Panc1 (cell line): ENCODE results near the gene KLHL42.

Experiments
- CTCF ChIP-seq: fragments of 450-650 bp; IDR thresholded peaks from 2 replicates; pipeline ENCODE4 v1.5.1; 2017; ENCODE audit warnings: mild to moderate bottlenecking
- POLR2AphosphoS5 ChIP-seq: IDR thresholded peaks from 2 replicates; pipeline ENCODE4 v1.6.1; 2012; ENCODE audit warnings: mild to moderate bottlenecking, low read depth, low read length, moderate library complexity
- TCF7L2 ChIP-seq: IDR thresholded peaks from 2 replicates; pipeline ENCODE4 v1.6.1; 2011; ENCODE audit warnings: mild to moderate bottlenecking, low read depth, low read length, inconsistent platforms
- TF ChIP-seq, protein P1 (sequence below), 2 experiments: IDR thresholded peaks; 2 replicates each; pipeline ENCODE4 v1.6.1; 2011 to 2012; ENCODE audit warnings: low read depth in 2 of 2, control low read depth in 1 of 2, low read length in 1 of 2, mild to moderate bottlenecking in 1 of 2, moderate library complexity in 1 of 2; ENCODE audit not compliant: insufficient read depth in 1 of 2

GRCh38 chr12:27794818-27795584, 15.0 kb downstream of the KLHL42 start:
- TF ChIP-seq CTCF, result no peak
- TF ChIP-seq, protein P1, sequence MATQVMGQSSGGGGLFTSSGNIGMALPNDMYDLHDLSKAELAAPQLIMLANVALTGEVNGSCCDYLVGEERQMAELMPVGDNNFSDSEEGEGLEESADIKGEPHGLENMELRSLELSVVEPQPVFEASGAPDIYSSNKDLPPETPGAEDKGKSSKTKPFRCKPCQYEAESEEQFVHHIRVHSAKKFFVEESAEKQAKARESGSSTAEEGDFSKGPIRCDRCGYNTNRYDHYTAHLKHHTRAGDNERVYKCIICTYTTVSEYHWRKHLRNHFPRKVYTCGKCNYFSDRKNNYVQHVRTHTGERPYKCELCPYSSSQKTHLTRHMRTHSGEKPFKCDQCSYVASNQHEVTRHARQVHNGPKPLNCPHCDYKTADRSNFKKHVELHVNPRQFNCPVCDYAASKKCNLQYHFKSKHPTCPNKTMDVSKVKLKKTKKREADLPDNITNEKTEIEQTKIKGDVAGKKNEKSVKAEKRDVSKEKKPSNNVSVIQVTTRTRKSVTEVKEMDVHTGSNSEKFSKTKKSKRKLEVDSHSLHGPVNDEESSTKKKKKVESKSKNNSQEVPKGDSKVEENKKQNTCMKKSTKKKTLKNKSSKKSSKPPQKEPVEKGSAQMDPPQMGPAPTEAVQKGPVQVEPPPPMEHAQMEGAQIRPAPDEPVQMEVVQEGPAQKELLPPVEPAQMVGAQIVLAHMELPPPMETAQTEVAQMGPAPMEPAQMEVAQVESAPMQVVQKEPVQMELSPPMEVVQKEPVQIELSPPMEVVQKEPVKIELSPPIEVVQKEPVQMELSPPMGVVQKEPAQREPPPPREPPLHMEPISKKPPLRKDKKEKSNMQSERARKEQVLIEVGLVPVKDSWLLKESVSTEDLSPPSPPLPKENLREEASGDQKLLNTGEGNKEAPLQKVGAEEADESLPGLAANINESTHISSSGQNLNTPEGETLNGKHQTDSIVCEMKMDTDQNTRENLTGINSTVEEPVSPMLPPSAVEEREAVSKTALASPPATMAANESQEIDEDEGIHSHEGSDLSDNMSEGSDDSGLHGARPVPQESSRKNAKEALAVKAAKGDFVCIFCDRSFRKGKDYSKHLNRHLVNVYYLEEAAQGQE (IDR thresholded peaks at IDR 0.05; ENCODE audit: insufficient read depth in 1 of 2, low read depth in 2 of 2, low read length in 1 of 2), result no peak
- TF ChIP-seq POLR2AphosphoS5, result no peak
- TF ChIP-seq TCF7L2, result no peak
